IgD-negative memory B cell (primary cell): Measurements from ENCODE around the gene BLTP3A. TPM values are rescaled to one million over a fixed set of nuclear protein-coding genes. Genes with fewer than 3 reads are reported as not detected.
"Not testable (repeated sequence)": the region's sequence is repeated elsewhere in the genome, so short reads cannot be mapped to it uniquely, and the experiment has no call there.

Experiments used
- H3K27ac Mint-ChIP-seq, 3 donors: one replicate each; pipeline ENCODE4 v1.8.0; 2020 to 2022; ENCODE audit warnings: mild to moderate bottlenecking in 3 of 3, mixed read lengths in 3 of 3, moderate library complexity in 1 of 3
- H3K27me3 Mint-ChIP-seq: one replicate; pipeline ENCODE4 v1.8.0; 2021; ENCODE audit warnings: mixed read lengths
- H3K36me3 Mint-ChIP-seq: one replicate; pipeline ENCODE4 v1.8.0; 2020; ENCODE audit warnings: mild to moderate bottlenecking, mixed read lengths
- H3K4me1 Mint-ChIP-seq, 3 donors: one replicate each; pipeline ENCODE4 v1.8.0; 2020 to 2022; ENCODE audit warnings: mixed read lengths in 3 of 3, mild to moderate bottlenecking in 1 of 3
- H3K4me3 Mint-ChIP-seq, 4 donors: one replicate each; pipeline ENCODE4 v1.8.0; 2020 to 2022; ENCODE audit warnings: mild to moderate bottlenecking in 4 of 4, mixed read lengths in 4 of 4, moderate library complexity in 3 of 4
- H3K9me3 Mint-ChIP-seq, 3 donors: one replicate each; pipeline ENCODE4 v1.8.0; 2020 to 2021; ENCODE audit warnings: mixed read lengths in 3 of 3, mild to moderate bottlenecking in 1 of 3
- polyA plus RNA-seq: library from polyadenylated mRNA; unstranded; fragments of 300-500 nt; fragmentation: Illumina TruSeq; gene quantifications from one replicate; pipeline ENCODE4 v1.2.3, GENCODE V29; 2021

Gene BLTP3A
- polyA plus RNA-seq, 1 donor from 2014 or later: 2.0 TPM

- H3K36me3 Mint-ChIP-seq, H3K4me3 Mint-ChIP-seq, H3K27ac Mint-ChIP-seq, H3K27me3 Mint-ChIP-seq, H3K9me3 Mint-ChIP-seq: not testable (repeated sequence)
- peaks cover 10 to 28% (median 11%) of the 10 kb centered on the region in 3 donors for H3K4me1 Mint-ChIP-seq
These were observed 17.5 kb downstream of the BLTP3A start for GRCh38 chr6:34809419-34809818.

DNA sequence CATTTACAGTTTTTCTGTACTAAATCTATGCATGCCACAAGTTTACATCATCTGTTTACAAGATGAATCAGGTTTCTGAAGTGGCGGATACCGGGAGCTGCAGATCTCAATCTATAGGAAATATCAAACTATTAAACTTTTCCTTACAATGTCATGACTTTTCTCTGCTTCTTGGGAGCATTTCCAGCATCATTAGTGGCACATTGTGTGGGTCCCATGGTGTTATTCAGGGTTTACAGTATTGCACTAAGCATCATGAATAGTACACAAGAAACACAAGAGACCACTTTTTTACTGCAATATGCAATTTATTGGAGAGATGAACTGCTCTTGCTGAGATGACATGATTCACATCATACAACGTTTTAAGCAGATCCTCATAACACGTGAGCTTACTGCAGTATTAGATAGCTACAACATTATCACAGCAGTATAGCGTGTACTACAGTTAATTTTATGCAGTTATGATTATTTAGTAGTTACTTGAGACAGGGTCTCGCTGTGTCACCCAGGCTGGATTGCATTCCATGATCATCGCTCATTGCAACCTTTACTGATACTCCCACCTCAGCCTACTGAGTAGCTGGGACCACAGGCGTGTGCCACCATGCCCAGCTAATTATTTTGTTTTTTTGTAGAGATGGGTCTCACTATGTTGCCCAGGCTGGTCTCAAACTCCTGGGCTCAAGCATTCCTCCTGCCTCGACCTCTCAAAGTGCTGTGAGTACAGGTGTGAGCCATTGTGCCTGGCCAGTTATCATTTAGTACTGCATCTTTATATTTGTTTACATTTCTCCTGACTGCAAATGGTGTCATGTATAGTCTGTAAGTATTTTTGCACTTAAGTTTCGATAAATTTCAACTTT is 18.4 kb downstream of the BLTP3A start:
- H3K27me3 Mint-ChIP-seq: no peaks in the 10 kb centered on the region
- peak overlapping the region in 1 of 4 donors; percentile 65 for H3K4me3 Mint-ChIP-seq
- H3K27ac Mint-ChIP-seq: no peak overlapping the region
- H3K9me3 Mint-ChIP-seq: no peaks in the 10 kb centered on the region
- H3K36me3 Mint-ChIP-seq: no peaks in the 10 kb centered on the region
- peaks cover 6 to 26% (median 13%) of the 10 kb centered on the region in 3 donors for H3K4me1 Mint-ChIP-seq

DNA sequence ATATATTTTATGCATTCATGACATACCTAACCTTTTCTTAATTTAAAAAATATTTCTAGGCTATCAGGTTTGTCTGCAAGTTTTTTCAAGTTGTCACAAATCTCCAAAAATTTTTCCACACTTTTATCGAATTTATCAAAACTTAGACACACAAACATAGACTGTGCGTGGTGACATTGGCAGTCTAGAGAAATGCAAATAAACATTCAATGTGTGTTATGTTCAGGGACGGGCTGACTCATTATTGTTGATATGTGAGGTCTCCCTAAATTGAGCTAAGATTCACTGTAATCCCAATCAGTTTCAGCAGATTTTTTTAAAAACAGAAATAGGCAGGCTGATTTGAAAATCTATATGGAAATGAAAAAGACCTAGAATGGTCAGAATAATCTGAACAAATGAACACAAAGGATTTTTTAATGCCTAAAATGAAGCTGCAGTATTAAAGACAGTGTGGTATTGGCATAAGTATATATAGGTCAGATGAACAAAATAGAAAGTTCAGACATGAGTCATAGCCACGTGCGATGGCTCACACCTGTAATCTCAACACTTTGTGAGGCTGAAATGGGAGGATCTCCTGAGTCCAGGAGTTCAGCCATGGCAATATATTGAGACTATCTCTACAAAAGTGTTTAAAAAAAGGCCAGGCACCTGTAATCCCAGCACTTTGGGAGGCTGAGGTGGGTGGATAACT is 19.2 kb downstream of the BLTP3A start:
- Mint-ChIP-seq H3K4me1 (peaks cover 6 to 26% (median 15%) of the 10 kb centered on the region in 3 donors), H3K36me3 (no peaks in the 10 kb centered on the region)

DNA sequence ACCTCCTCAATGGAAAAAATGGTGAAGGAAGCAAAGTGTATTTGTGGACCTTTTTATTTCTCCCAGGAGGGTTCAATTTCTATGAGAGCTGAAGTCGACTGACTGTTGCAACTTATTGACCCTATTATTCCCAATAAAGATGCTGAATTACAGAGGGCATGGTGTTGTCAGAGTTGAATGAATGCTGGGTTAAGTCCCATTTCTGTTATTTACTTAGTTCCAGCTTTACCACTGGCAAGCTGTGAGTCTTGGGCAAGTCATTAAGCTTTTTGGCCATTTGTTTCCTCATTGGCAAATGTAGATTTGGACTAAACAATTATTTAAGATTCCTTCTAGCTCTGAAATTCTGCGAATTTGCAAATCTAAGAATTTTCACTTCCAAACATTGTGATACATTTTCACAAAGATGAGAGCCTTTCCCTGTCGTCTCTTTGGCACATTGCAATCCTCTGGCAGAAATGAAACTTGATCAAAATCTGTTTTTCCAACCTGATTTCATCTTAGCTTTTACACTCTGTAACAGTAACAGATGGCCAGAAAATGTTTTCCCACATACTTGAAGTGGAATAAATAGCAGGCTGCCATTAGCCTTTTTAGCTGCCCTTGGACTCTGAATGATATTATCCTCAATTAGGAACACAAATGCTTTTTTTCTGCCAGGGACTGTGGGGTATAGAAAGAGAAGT is 21.3 kb downstream of the BLTP3A start:
- no peaks in the 10 kb centered on the region for H3K9me3 Mint-ChIP-seq

More for the DNA sequence above, 19.2 kb downstream of the BLTP3A start:
- Mint-ChIP-seq H3K9me3 (no peaks in the 10 kb centered on the region), H3K27me3 (no peaks in the 10 kb centered on the region), H3K27ac (no peak overlapping the region), H3K4me3 (no peak overlapping the region)

GRCh38 chr6:34816635-34817301 is 24.9 kb downstream of the BLTP3A start:
- Mint-ChIP-seq H3K27me3 (no peaks in the 10 kb centered on the region), H3K9me3 (no peaks in the 10 kb centered on the region), H3K36me3 (no peaks in the 10 kb centered on the region), H3K27ac (peak overlapping the region in 1 of 3 donors; percentile 80), H3K4me1 (peaks cover 8 to 21% (median 21%) of the 10 kb centered on the region in 3 donors), H3K4me3 (peak overlapping the region in 1 of 4 donors; percentile 58)

More for the DNA sequence above, 21.3 kb downstream of the BLTP3A start:
- no peaks in the 10 kb centered on the region for H3K27me3 Mint-ChIP-seq
- no peaks in the 10 kb centered on the region for H3K36me3 Mint-ChIP-seq
- peaks cover 7 to 26% (median 19%) of the 10 kb centered on the region in 3 donors for H3K4me1 Mint-ChIP-seq
- no peak overlapping the region for H3K4me3 Mint-ChIP-seq
- peak overlapping the region in 1 of 3 donors; percentile 13 for H3K27ac Mint-ChIP-seq

- Mint-ChIP-seq H3K27ac (no peak overlapping the region), H3K4me3 (no peak overlapping the region)
These were observed 25.6 kb downstream of the BLTP3A start for GRCh38 chr6:34817446-34817845.

DNA sequence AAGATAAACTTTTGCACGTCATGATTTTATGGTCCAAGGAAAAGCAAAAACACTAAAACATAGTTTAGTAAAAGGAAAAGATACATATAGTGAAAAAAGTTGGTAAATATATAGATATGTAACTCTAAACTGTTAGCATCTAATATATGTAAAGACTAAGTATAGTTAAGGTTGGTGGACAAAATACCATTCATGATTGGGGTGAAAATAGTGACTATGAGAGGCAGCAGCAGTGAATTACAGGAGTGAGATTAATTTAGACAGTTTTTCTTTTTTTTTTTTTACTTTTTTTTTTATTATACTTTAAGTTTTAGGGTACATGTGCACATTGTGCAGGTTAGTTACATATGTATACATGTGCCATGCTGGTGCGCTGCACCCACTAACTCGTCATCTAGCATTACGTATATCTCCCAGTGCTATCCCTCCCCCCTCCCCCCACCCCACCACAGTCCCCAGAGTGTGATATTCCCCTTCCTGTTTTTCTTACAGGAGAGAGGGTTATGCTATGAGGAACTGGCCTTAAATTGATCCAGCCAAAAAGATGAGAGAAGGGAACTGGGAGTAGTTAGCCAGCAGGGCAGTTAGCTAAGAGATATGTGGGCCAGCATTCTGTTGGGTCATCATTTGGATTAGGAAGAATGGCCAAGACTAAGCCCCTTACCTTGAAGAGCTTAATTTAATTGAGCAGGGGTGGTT is 27.1 kb downstream of the BLTP3A start:
- not testable (repeated sequence) for H3K27me3 Mint-ChIP-seq, H3K9me3 Mint-ChIP-seq, H3K4me3 Mint-ChIP-seq, H3K36me3 Mint-ChIP-seq
- H3K4me1 Mint-ChIP-seq: peaks cover 8 to 16% (median 8%) of the 10 kb centered on the region in 3 donors
- H3K27ac Mint-ChIP-seq: peak overlapping the region in 1 of 3 donors; percentile 60

More at GRCh38 chr6:34817446-34817845, 25.6 kb downstream of the BLTP3A start:
- no peaks in the 10 kb centered on the region for H3K36me3 Mint-ChIP-seq
- H3K27me3 Mint-ChIP-seq: no peaks in the 10 kb centered on the region
- peaks cover 8 to 21% (median 21%) of the 10 kb centered on the region in 3 donors for H3K4me1 Mint-ChIP-seq
- no peaks in the 10 kb centered on the region for H3K9me3 Mint-ChIP-seq

- Mint-ChIP-seq H3K9me3 (no peaks in the 10 kb centered on the region), H3K36me3 (no peaks in the 10 kb centered on the region), H3K4me3 (no peak overlapping the region), H3K4me1 (peaks cover 8 to 14% (median 8%) of the 10 kb centered on the region in 3 donors), H3K27ac (peak overlapping the region in 2 of 3 donors; percentile 34 to 60), H3K27me3 (no peaks in the 10 kb centered on the region)
These were observed 27.9 kb downstream of the BLTP3A start for GRCh38 chr6:34819571-34820480.

- no peaks in the 10 kb centered on the region for H3K9me3 Mint-ChIP-seq
- peaks cover 12% of the 10 kb centered on the region for H3K36me3 Mint-ChIP-seq
- H3K4me1 Mint-ChIP-seq: no peaks in the 10 kb centered on the region
- no peaks in the 10 kb centered on the region for H3K27me3 Mint-ChIP-seq
- no peak overlapping the region for H3K4me3 Mint-ChIP-seq
- peak overlapping the region in 1 of 3 donors; percentile 56 for H3K27ac Mint-ChIP-seq
These were observed 37.3 kb downstream of the BLTP3A start for GRCh38 chr6:34829137-34829536.

GRCh38 chr6:34832942-34833341 is 41.1 kb downstream of the BLTP3A start:
- Mint-ChIP-seq H3K4me1 (no peaks in the 10 kb centered on the region), H3K27ac (no peak overlapping the region), H3K27me3 (no peaks in the 10 kb centered on the region), H3K4me3 (no peak overlapping the region), H3K36me3 (peaks cover 10% of the 10 kb centered on the region), H3K9me3 (no peaks in the 10 kb centered on the region)

- H3K27ac Mint-ChIP-seq: no peak overlapping the region
- no peaks in the 10 kb centered on the region for H3K9me3 Mint-ChIP-seq
- H3K4me3 Mint-ChIP-seq: no peak overlapping the region
- H3K4me1 Mint-ChIP-seq: no peaks in the 10 kb centered on the region
- no peaks in the 10 kb centered on the region for H3K27me3 Mint-ChIP-seq
- H3K36me3 Mint-ChIP-seq: peaks cover 11% of the 10 kb centered on the region
These were observed 43.1 kb downstream of the BLTP3A start for GRCh38 chr6:34834789-34835518.

DNA sequence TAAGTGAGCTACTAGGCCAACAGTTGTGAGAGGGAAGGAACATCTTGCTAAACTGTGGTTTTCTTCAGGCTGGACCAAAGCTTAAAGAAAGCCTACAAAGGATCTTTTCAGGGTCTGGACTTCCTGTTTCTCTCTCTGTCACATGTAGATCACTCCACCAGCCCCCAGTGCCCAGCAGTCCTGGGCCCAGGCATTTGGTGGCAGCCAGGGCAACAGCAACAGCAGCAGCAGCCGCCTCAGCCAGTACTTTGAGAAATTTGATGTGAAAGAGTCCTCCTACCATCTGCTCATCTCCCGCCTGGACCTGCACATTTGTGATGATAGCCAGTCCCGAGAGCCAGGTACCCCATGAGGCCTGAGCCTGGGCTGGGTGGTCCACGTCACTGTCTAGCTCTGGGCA is 44.1 kb downstream of the BLTP3A start:
- Mint-ChIP-seq H3K27me3 (no peaks in the 10 kb centered on the region), H3K27ac (no peak overlapping the region), H3K4me1 (no peaks in the 10 kb centered on the region), H3K9me3 (no peaks in the 10 kb centered on the region), H3K36me3 (peaks cover 11% of the 10 kb centered on the region), H3K4me3 (no peak overlapping the region)

- Mint-ChIP-seq H3K4me3 (no peak overlapping the region), H3K27me3 (no peaks in the 10 kb centered on the region), H3K4me1 (no peaks in the 10 kb centered on the region), H3K27ac (no peak overlapping the region), H3K36me3 (peaks cover 11% of the 10 kb centered on the region), H3K9me3 (no peaks in the 10 kb centered on the region)
These were observed 44.6 kb downstream of the BLTP3A start for GRCh38 chr6:34836451-34836850.
